ENCODE measurements around the gene TMEM117.

- TF ChIP-seq CTCF (optimal IDR thresholded peaks at IDR 0.05 in 1 of 3, IDR thresholded peaks at IDR 0.05 in 1 of 3, conservative IDR thresholded peaks at IDR 0.05 in 1 of 3; ENCODE audit: extremely low read depth in 1 of 3, insufficient read depth in 2 of 3, low read length in 3 of 3) = no peak
- TF ChIP-seq EZH2 (IDR thresholded peaks at IDR 0.05; ENCODE audit: low read length) = no peak
These were observed 6.4 kb downstream of the TMEM117 start for GRCh38 chr12:43842259-43842658.

Data from keratinocyte (primary cell).